22Rv1 (cell line): ENCODE measurements around the gene CHRDL2.

Source experiments
- CTCF ChIP-seq: fragments of 450-650 bp; IDR thresholded peaks from 2 replicates; pipeline ENCODE4 v1.5.1; 2017; ENCODE audit warnings: mild to moderate bottlenecking
- ZFX ChIP-seq: fragments of 450-650 bp; IDR thresholded peaks from 2 replicates; pipeline ENCODE4 v1.6.1; 2017; ENCODE audit warnings: antibody characterized with exemption, borderline replicate concordance

- TF ChIP-seq CTCF = no peak
- TF ChIP-seq ZFX = no peak
These were observed 4.2 kb upstream of the CHRDL2 start for GRCh38 chr11:74735365-74735928.
